HEK293 (cell line): ENCODE results near the gene TOPBP1.
A peak's percentile ranks its signal among the peaks of the same experiment; 100 is the strongest.

Experiments used
- CTCF ChIA-PET: fragments of 350-600 bp; formaldehyde crosslinking; extraction: SDS; loops from one replicate; lab custom pipeline; 2021; ENCODE audit warnings: antibody characterized with exemption; lab: Yijun Ruan, JAX
- POLR2A ChIA-PET: fragments of 300-600 bp; formaldehyde crosslinking; extraction: SDS; loops from one replicate; lab custom pipeline; 2020; ENCODE audit warnings: antibody characterized with exemption, inconsistent platforms; lab: Yijun Ruan, JAX
- H3K27ac ChIP-seq: fragments of 200-500 bp; sonication (Bioruptor generic); 2 replicates; pipeline ENCODE4 v1.5.1; 2014; ENCODE audit warnings: low read depth, low read length, control low read depth, inconsistent platforms; ENCODE audit errors: extremely low read depth
- H3K36me3 ChIP-seq, 2 experiments: fragments of 200-500 bp in 1 of 2; sonication (Bioruptor generic) in 1 of 2; 1 replicate in 1 of 2; 2 replicates in 1 of 2; pipeline ENCODE4 v1.5.1; 2014 to 2017; ENCODE audit warnings: inconsistent platforms in 2 of 2, low read length in 2 of 2; ENCODE audit not compliant: control insufficient read depth in 2 of 2, insufficient read depth in 1 of 2
- H3K4me1 ChIP-seq: fragments of 200-500 bp; sonication (Bioruptor generic); 2 replicates; pipeline ENCODE4 v1.5.1; 2014; ENCODE audit warnings: mild to moderate bottlenecking, low read length, inconsistent platforms; ENCODE audit not compliant: control insufficient read depth, insufficient read depth
- H3K4me3 ChIP-seq: 2 replicates; pipeline ENCODE4 v1.5.1; 2011; ENCODE audit warnings: low read depth, mild to moderate bottlenecking, control low read depth, low read length, moderate library complexity
- H3K9me3 ChIP-seq: fragments of 200-500 bp; sonication (Bioruptor generic); 2 replicates; pipeline ENCODE4 v1.5.1; 2014; ENCODE audit warnings: low read depth, low read length, inconsistent platforms; ENCODE audit not compliant: control insufficient read depth, insufficient read depth
- ELK4 ChIP-seq: IDR thresholded peaks from 2 replicates; pipeline ENCODE4 v1.6.1; 2011; ENCODE audit warnings: mild to moderate bottlenecking, low read depth, low read length, borderline replicate concordance
- SALL2 ChIP-seq: fragments of 450-650 bp; formaldehyde crosslinking; IDR thresholded peaks from 2 replicates; pipeline ENCODE4 v1.5.0; 2017; ENCODE audit warnings: missing biosample characterization, mild to moderate bottlenecking, missing genetic modification characterization, borderline replicate concordance
- SP2 ChIP-seq: fragments of 450-650 bp; formaldehyde crosslinking; IDR thresholded peaks from 2 replicates; pipeline ENCODE4 v1.5.1; 2016; ENCODE audit warnings: missing biosample characterization, missing genetic modification characterization
- ZBTB10 ChIP-seq: fragments of 450-650 bp; formaldehyde crosslinking; IDR thresholded peaks from 2 replicates; pipeline ENCODE4 v1.5.1; 2016; ENCODE audit warnings: missing biosample characterization, missing genetic modification characterization
- ZBTB11 ChIP-seq: fragments of 450-650 bp; formaldehyde crosslinking; conservative IDR thresholded peaks from 2 replicates; pipeline ENCODE4 v1.5.1; 2016; ENCODE audit warnings: low read depth, missing biosample characterization, missing genetic modification characterization
- ZBTB21 ChIP-seq: fragments of 450-650 bp; formaldehyde crosslinking; IDR thresholded peaks from 2 replicates; pipeline ENCODE4 v1.5.1; 2017; ENCODE audit warnings: missing biosample characterization, missing genetic modification characterization
- ZBTB48 ChIP-seq: fragments of 450-650 bp; formaldehyde crosslinking; IDR thresholded peaks from 2 replicates; pipeline ENCODE4 v1.5.1; 2016; ENCODE audit warnings: missing biosample characterization, missing genetic modification characterization
- ZBTB8A ChIP-seq: fragments of 450-650 bp; formaldehyde crosslinking; IDR thresholded peaks from 2 replicates; pipeline ENCODE4 v1.5.1; 2016; ENCODE audit warnings: missing biosample characterization, missing genetic modification characterization
- ZEB2 ChIP-seq: fragments of 450-650 bp; formaldehyde crosslinking; IDR thresholded peaks from 2 replicates; pipeline ENCODE4 v1.5.1; 2016; ENCODE audit warnings: missing biosample characterization, missing genetic modification characterization
- ZFHX2 ChIP-seq: fragments of 450-650 bp; formaldehyde crosslinking; conservative IDR thresholded peaks from 2 replicates; pipeline ENCODE4 v1.5.1; 2016; ENCODE audit warnings: missing biosample characterization, missing genetic modification characterization
- ZNF175 ChIP-seq: fragments of 450-650 bp; formaldehyde crosslinking; IDR thresholded peaks from 2 replicates; pipeline ENCODE4 v1.5.1; 2016; ENCODE audit warnings: missing biosample characterization, missing genetic modification characterization
- ZNF221 ChIP-seq: fragments of 450-650 bp; formaldehyde crosslinking; IDR thresholded peaks from 2 replicates; pipeline ENCODE4 v1.5.1; 2017; ENCODE audit warnings: missing biosample characterization, missing genetic modification characterization, borderline replicate concordance
- ZNF335 ChIP-seq: fragments of 450-650 bp; formaldehyde crosslinking; conservative IDR thresholded peaks from 2 replicates; pipeline ENCODE4 v1.5.1; 2016; ENCODE audit warnings: missing biosample characterization, missing genetic modification characterization
- ZNF449 ChIP-seq: fragments of 450-650 bp; formaldehyde crosslinking; IDR thresholded peaks from 2 replicates; pipeline ENCODE4 v1.5.1; 2017; ENCODE audit warnings: missing biosample characterization, mild to moderate bottlenecking, missing genetic modification characterization, moderate library complexity
- ZNF518A ChIP-seq: fragments of 450-650 bp; formaldehyde crosslinking; conservative IDR thresholded peaks from 2 replicates; pipeline ENCODE4 v1.5.1; 2016; ENCODE audit warnings: low read depth, missing biosample characterization, missing genetic modification characterization
- ZNF629 ChIP-seq: fragments of 450-650 bp; formaldehyde crosslinking; IDR thresholded peaks from 2 replicates; pipeline ENCODE4 v1.5.1; 2017; ENCODE audit warnings: missing biosample characterization, missing genetic modification characterization
- ZNF639 ChIP-seq: fragments of 450-650 bp; formaldehyde crosslinking; IDR thresholded peaks from 2 replicates; pipeline ENCODE4 v1.5.1; 2016; ENCODE audit warnings: missing biosample characterization, missing genetic modification characterization
- ZNF776 ChIP-seq: fragments of 450-650 bp; formaldehyde crosslinking; IDR thresholded peaks from 2 replicates; pipeline ENCODE4 v1.5.0; 2017; ENCODE audit warnings: missing biosample characterization, missing genetic modification characterization, borderline replicate concordance
- ZSCAN30 ChIP-seq: fragments of 450-650 bp; IDR thresholded peaks from 2 replicates; pipeline ENCODE4 v1.5.1; 2018; ENCODE audit warnings: missing biosample characterization, mild to moderate bottlenecking, missing genetic modification characterization, moderate library complexity

TOPBP1 gene

GRCh38 chr3:133661454-133662277, at the start of gene TOPBP1:
Gene TOPBP1, minus strand, starts transcription at chr3:133661941. Its CDS starts 814 bp downstream, at chr3:133661127.
- peak within 1 kb of the TSS; percentile 98 for H3K4me3 ChIP-seq
- H3K9me3 ChIP-seq, result no peaks in the 10 kb centered on the region
- ChIA-PET POLR2A (no interaction called here), CTCF (interaction anchor here (0.7 to 1.8 kb wide), 2 partner anchors 15 to 150 kb away, joined by 3 to 6 read pairs; no protein-coding TSS in a partner anchor)
- H3K27ac ChIP-seq, result peak within 1 kb of the TSS; percentile 72
- peaks cover 5% of the 10 kb centered on the region for H3K4me1 ChIP-seq
- peaks cover 23 to 34% of the 10 kb centered on the region in 2 experiments for H3K36me3 ChIP-seq
- TF ChIP-seq ZBTB48 (tag by site-specific recombination), result no peak
- peak; percentile 29; the same call in 1 of the 2 replicates for TF ChIP-seq ZBTB10 (tag by site-specific recombination)
- TF ChIP-seq ZNF221 (tag by site-specific recombination), result no peak
- TF ChIP-seq ZNF639 (tag by site-specific recombination), result no peak
- TF ChIP-seq ZNF629, result peak; percentile 86
- TF ChIP-seq ZBTB8A (tag by site-specific recombination), result peak; percentile 30
- peak; percentile 74 for TF ChIP-seq ZFHX2 (tag by site-specific recombination)
- peak; percentile 82 for TF ChIP-seq ZNF518A (tag by site-specific recombination)
- 0 out of 2 replicates have a peak, but pooled peaks have one; percentile 23 for TF ChIP-seq ZEB2 (tag by site-specific recombination)
- peak; percentile 77 for TF ChIP-seq ZNF335 (tag by site-specific recombination)
- no peak for TF ChIP-seq SALL2
- peak; percentile 45; the same call in 1 of the 2 replicates for TF ChIP-seq ZBTB21
- TF ChIP-seq ELK4, result peak; percentile 59; the same call in 1 of the 2 replicates
- no peak for TF ChIP-seq ZNF175
- TF ChIP-seq ZSCAN30 (tag by site-specific recombination), result peak; percentile 58; the same call in 1 of the 2 replicates
- no peak for TF ChIP-seq ZNF776 (tag by site-specific recombination)
- peak; percentile 95 for TF ChIP-seq SP2
- TF ChIP-seq ZBTB11 (tag by site-specific recombination), result peak; percentile 87
- peak; percentile 80 for TF ChIP-seq ZNF449 (tag by site-specific recombination)
